ENCODE measurements around the gene ZSCAN30. TPM values are rescaled to one million over a fixed set of nuclear protein-coding genes. Genes with fewer than 3 reads are reported as not detected.

The ZSCAN30 gene
- total RNA-seq, 1 experiment from 2014 or later, result 12.1 TPM

DNA sequence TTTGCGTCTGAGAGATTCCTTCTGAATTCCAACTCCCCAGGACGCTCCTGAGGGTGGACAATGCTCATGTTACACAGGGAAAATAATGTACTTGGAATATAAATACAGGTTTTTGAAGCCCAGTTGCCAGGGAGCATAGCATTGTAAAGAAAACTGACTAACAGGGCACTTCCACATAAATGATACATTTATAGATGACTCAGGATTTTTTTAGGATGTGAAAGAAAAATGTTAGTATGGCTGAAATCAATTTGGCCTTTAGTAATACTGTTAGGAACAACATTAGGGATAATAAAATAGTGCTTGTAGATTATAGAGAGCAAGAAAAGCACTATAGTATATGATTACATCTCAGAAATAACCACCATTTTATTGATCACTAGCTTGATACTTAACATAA is 25.6 kb downstream of the ZSCAN30 start:
- H3K27me3 ChIP-seq (ENCODE audit: control insufficient read depth, insufficient read depth, low read length), result no peaks in the 10 kb centered on the region
- no peak for DNase-seq (ENCODE audit: low read depth, low spot score)
- in situ Hi-C loops (cut with HindIII; ENCODE audit: low pct_unique_long_range_greater_than_20kb, low sequenced_read_pairs) (no loop called here), intact Hi-C loops (cut with micrococcal nuclease; ENCODE audit: unreplicated experiment) (no loop called here)
- no peak overlapping the region for H3K27ac ChIP-seq (ENCODE audit: low read length)
- H3K9me3 ChIP-seq (ENCODE audit: control insufficient read depth, insufficient read depth, low read depth, low read length), result peaks cover 6% of the 10 kb centered on the region; the same call in 1 of the 2 replicates
- no peak for ATAC-seq
- no peaks in the 10 kb centered on the region for H3K36me3 ChIP-seq (ENCODE audit: control insufficient read depth, insufficient read depth, low read length)
- H3K4me1 ChIP-seq (ENCODE audit: control insufficient read depth, insufficient read depth, low read length), result no peaks in the 10 kb centered on the region
- TF ChIP-seq TCF7L2 (IDR thresholded peaks at IDR 0.05; ENCODE audit: low read depth, low read length) (no peak), SIN3A (IDR thresholded peaks at IDR 0.05; ENCODE audit: borderline replicate concordance, insufficient read depth, low read depth, low read length) (no peak), POLR2AphosphoS5 (IDR thresholded peaks at IDR 0.05; ENCODE audit: low read depth, low read length) (no peak)
- TF ChIP-seq, protein P1, sequence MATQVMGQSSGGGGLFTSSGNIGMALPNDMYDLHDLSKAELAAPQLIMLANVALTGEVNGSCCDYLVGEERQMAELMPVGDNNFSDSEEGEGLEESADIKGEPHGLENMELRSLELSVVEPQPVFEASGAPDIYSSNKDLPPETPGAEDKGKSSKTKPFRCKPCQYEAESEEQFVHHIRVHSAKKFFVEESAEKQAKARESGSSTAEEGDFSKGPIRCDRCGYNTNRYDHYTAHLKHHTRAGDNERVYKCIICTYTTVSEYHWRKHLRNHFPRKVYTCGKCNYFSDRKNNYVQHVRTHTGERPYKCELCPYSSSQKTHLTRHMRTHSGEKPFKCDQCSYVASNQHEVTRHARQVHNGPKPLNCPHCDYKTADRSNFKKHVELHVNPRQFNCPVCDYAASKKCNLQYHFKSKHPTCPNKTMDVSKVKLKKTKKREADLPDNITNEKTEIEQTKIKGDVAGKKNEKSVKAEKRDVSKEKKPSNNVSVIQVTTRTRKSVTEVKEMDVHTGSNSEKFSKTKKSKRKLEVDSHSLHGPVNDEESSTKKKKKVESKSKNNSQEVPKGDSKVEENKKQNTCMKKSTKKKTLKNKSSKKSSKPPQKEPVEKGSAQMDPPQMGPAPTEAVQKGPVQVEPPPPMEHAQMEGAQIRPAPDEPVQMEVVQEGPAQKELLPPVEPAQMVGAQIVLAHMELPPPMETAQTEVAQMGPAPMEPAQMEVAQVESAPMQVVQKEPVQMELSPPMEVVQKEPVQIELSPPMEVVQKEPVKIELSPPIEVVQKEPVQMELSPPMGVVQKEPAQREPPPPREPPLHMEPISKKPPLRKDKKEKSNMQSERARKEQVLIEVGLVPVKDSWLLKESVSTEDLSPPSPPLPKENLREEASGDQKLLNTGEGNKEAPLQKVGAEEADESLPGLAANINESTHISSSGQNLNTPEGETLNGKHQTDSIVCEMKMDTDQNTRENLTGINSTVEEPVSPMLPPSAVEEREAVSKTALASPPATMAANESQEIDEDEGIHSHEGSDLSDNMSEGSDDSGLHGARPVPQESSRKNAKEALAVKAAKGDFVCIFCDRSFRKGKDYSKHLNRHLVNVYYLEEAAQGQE (IDR thresholded peaks at IDR 0.05; ENCODE audit: insufficient read depth in 1 of 2, low read depth in 2 of 2, low read length in 1 of 2), result no peak
- TF ChIP-seq, protein P2, sequence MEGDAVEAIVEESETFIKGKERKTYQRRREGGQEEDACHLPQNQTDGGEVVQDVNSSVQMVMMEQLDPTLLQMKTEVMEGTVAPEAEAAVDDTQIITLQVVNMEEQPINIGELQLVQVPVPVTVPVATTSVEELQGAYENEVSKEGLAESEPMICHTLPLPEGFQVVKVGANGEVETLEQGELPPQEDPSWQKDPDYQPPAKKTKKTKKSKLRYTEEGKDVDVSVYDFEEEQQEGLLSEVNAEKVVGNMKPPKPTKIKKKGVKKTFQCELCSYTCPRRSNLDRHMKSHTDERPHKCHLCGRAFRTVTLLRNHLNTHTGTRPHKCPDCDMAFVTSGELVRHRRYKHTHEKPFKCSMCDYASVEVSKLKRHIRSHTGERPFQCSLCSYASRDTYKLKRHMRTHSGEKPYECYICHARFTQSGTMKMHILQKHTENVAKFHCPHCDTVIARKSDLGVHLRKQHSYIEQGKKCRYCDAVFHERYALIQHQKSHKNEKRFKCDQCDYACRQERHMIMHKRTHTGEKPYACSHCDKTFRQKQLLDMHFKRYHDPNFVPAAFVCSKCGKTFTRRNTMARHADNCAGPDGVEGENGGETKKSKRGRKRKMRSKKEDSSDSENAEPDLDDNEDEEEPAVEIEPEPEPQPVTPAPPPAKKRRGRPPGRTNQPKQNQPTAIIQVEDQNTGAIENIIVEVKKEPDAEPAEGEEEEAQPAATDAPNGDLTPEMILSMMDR (IDR thresholded peaks at IDR 0.05), result no peak
- BruUV-seq (replicated peaks), result no TSS peak
- CTCF ChIA-PET, result no interaction called here
- H3K4me3 ChIP-seq (ENCODE audit: low read depth in 2 of 2, low read length in 2 of 2), result no peak overlapping the region
- POLR2A ChIA-PET, result no interaction called here

DNA sequence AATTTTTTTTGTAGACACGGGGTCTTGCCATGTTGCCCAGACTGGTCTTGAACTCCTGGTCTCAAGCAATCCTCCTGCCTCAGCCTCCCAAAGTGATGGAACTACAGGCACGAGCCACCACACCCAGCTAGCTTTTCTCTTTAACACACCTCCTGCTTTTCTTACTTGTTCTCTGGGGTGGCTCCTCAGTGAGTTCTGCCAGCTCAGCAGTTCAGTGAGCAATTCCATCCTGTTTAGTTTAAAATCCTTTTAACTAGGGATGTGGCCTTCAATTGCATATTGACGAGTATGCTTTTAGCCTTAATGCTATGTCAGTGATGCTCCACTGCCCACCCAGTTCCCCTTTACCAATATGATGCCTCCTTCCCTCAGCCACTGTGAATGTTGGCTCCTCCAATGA is 33.1 kb downstream of the ZSCAN30 start:
- POLR2A ChIA-PET, result no interaction called here
- CTCF ChIA-PET, result no interaction called here
- no TSS peak for BruUV-seq (replicated peaks)

More for the DNA sequence above, 33.1 kb downstream of the ZSCAN30 start:
- H3K4me1 ChIP-seq (ENCODE audit: control insufficient read depth, insufficient read depth, low read length), result no peaks in the 10 kb centered on the region
- DNase-seq (ENCODE audit: low read depth, low spot score) (no peak), ATAC-seq (no peak)
- H3K27me3 ChIP-seq (ENCODE audit: control insufficient read depth, insufficient read depth, low read length), result no peaks in the 10 kb centered on the region
- no peak overlapping the region for H3K27ac ChIP-seq (ENCODE audit: low read length)
- no peak overlapping the region for H3K4me3 ChIP-seq (ENCODE audit: low read depth in 2 of 2, low read length in 2 of 2)
- TF ChIP-seq, protein P2 (IDR thresholded peaks at IDR 0.05), result no peak
- TF ChIP-seq SIN3A (IDR thresholded peaks at IDR 0.05; ENCODE audit: borderline replicate concordance, insufficient read depth, low read depth, low read length) (no peak), TCF7L2 (IDR thresholded peaks at IDR 0.05; ENCODE audit: low read depth, low read length) (no peak), POLR2AphosphoS5 (IDR thresholded peaks at IDR 0.05; ENCODE audit: low read depth, low read length) (no peak)
- TF ChIP-seq, protein P1 (IDR thresholded peaks at IDR 0.05; ENCODE audit: insufficient read depth in 1 of 2, low read depth in 2 of 2, low read length in 1 of 2), result no peak
- H3K9me3 ChIP-seq (ENCODE audit: control insufficient read depth, insufficient read depth, low read depth, low read length), result peaks cover 22% of the 10 kb centered on the region
- in situ Hi-C loops (cut with HindIII; ENCODE audit: low pct_unique_long_range_greater_than_20kb, low sequenced_read_pairs) (no loop called here), intact Hi-C loops (cut with micrococcal nuclease; ENCODE audit: unreplicated experiment) (no loop called here)
- no peaks in the 10 kb centered on the region for H3K36me3 ChIP-seq (ENCODE audit: control insufficient read depth, insufficient read depth, low read length)

All from Panc1 (cell line).